Activated T-cell treated with anti-CD3 and anti-CD28 coated beads, Interleukin-2, amount 50 U/mL, for 4 hours (primary cell): Measurements from ENCODE around the gene PUS7. TPM values are rescaled to one million over a fixed set of nuclear protein-coding genes. Genes with fewer than 3 reads are reported as not detected.
"Not testable (repeated sequence)": the region's sequence is repeated elsewhere in the genome, so short reads cannot be mapped to it uniquely, and the experiment has no call there.

ENCODE experiments used
- ATAC-seq, 2 donors: fragments of 200-7000 bp; cut with Tn5 transposase; one replicate each; pipeline ENCODE4 v1.10.0; 2021
- DNase-seq: peaks from one replicate; pipeline ENCODE4 v3.0.0-alpha.2; 2020
- H3K27me3 Mint-ChIP-seq: one replicate; pipeline ENCODE4 v1.8.0; 2021; ENCODE audit warnings: low read depth, mixed read lengths
- H3K36me3 Mint-ChIP-seq: one replicate; pipeline ENCODE4 v1.8.0; 2022; ENCODE audit warnings: mixed read lengths; ENCODE audit not compliant: insufficient read depth
- H3K4me1 Mint-ChIP-seq: one replicate; pipeline ENCODE4 v1.8.0; 2021; ENCODE audit warnings: low read depth, mixed read lengths
- H3K4me3 Mint-ChIP-seq: one replicate; pipeline ENCODE4 v1.8.0; 2021; ENCODE audit warnings: mild to moderate bottlenecking, moderate library complexity, mixed read lengths
- H3K9me3 Mint-ChIP-seq: one replicate; pipeline ENCODE4 v1.8.0; 2021; ENCODE audit warnings: mixed read lengths
- total RNA-seq, 3 donors: library from RNA; stranded (reverse); gene quantifications; one replicate each; pipeline ENCODE4 v1.2.1, GENCODE V29; 2021

PUS7 gene
- total RNA-seq, 3 donors from 2014 or later: 34.4 to 53.9 (median 41.4) TPM

DNA sequence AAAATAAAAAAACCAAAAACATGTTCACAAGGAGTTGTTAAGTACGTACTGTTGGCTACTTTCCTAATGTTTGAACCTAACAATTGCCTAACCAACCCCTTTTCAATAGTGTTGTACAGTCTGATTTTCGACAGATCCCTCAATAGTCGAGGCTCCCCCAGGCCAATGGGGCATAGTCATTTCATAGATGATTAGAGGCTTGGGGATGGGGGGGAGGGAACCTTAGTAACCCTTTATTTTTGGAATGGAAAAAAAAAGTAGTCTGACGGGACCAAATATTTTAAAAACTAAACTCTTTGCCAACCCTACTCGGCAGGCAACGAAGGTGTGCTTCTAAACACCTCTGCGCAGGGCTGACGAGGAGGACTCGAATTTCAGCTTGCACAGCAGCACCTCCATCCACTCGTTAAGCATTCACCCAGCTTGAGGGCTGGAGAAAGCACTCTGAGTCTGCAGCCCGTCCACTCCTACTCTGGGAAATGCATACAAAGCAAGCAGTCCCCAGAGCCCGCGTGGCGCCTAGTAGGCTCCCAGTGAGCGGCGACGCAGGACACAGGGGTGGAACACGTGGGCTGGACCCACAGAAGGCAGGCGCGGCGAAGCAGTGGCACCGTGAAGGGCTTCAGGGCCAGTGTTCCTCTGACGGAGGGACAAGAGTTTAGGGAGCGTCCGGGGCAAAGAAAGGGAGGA, 899 bp downstream of the PUS7 start:
- H3K9me3 Mint-ChIP-seq: no peaks in the 10 kb centered on the region
- H3K27me3 Mint-ChIP-seq: no peaks in the 10 kb centered on the region
- peak overlapping the region; percentile 95 for H3K4me3 Mint-ChIP-seq
- peaks cover 9% of the 10 kb centered on the region for H3K36me3 Mint-ChIP-seq
- DNase-seq (peak; percentile 48), ATAC-seq (peak; percentile 42 to 53)
- H3K4me1 Mint-ChIP-seq: peaks cover 13% of the 10 kb centered on the region

GRCh38 chr7:105520620-105521019, 1.5 kb downstream of the PUS7 start:
- not testable (repeated sequence) for DNase-seq, H3K27me3 Mint-ChIP-seq, ATAC-seq, H3K36me3 Mint-ChIP-seq, H3K9me3 Mint-ChIP-seq
- H3K4me3 Mint-ChIP-seq: peak overlapping the region; percentile 73
- H3K4me1 Mint-ChIP-seq: peaks cover 13% of the 10 kb centered on the region

- ATAC-seq: no peak
These were observed 2.7 kb downstream of the PUS7 start for GRCh38 chr7:105519353-105519752.

DNA sequence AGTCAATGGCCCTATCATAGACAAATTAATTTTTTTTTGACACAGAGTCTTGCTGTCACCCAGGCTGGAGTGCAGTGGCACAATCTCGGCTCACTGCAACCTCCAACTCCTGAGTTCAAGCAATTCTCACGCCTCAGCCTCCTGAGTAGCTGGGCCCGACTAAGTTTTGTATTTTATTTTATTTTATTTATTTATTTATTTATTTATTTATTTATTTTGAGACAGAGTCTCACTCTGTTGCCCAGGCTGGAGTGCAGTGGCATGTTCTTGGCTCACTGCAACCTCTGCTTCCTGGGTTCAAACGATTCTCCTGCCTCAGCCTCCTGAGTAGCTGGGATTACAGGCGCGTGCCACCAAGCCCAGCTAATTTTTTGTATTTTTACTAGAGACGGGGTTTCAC, 6.5 kb downstream of the PUS7 start:
- H3K4me3 Mint-ChIP-seq, H3K9me3 Mint-ChIP-seq, DNase-seq, ATAC-seq, H3K27me3 Mint-ChIP-seq: not testable (repeated sequence)
- Mint-ChIP-seq H3K36me3 (peaks cover 25% of the 10 kb centered on the region), H3K4me1 (peaks cover 25% of the 10 kb centered on the region)

More at GRCh38 chr7:105519353-105519752, 2.7 kb downstream of the PUS7 start:
- Mint-ChIP-seq H3K36me3 (peaks cover 12% of the 10 kb centered on the region), H3K4me1 (peaks cover 20% of the 10 kb centered on the region), H3K4me3 (peak overlapping the region; percentile 45), H3K9me3 (no peaks in the 10 kb centered on the region), H3K27me3 (no peaks in the 10 kb centered on the region)
- no peak for DNase-seq

DNA sequence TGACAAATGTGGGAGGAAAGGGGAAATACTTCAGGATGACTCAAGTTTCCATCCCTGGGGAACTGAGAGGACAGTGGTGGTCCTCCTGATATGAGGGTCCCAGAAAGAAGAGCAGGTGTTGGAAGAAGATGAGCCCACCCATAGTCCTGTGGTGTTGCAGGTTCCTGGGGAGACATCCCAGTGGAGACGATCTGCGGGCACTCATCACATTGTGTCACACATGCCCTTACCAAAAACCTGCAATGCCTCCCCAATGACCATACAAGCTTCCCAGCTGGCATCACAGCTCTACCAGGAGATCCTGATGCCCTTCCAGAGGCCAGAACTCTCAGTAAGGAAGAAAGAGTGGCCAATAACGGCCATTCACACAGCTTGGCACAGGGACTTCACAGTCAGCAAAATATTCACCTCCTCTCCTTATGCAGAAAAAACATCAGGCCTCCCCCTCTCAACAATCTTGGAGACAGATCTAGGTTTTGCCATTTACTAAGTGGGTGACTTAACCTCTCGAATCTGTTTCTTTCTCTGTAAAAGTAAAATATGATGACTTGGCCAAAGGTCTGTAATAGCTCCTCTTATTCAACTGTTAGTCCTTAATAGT, 9.0 kb downstream of the PUS7 start:
- H3K36me3 Mint-ChIP-seq: peaks cover 26% of the 10 kb centered on the region
- no peak for ATAC-seq
- peaks cover 20% of the 10 kb centered on the region for H3K4me1 Mint-ChIP-seq
- DNase-seq: no peak
- no peaks in the 10 kb centered on the region for H3K27me3 Mint-ChIP-seq
- no peaks in the 10 kb centered on the region for H3K9me3 Mint-ChIP-seq
- no peak overlapping the region for H3K4me3 Mint-ChIP-seq

DNA sequence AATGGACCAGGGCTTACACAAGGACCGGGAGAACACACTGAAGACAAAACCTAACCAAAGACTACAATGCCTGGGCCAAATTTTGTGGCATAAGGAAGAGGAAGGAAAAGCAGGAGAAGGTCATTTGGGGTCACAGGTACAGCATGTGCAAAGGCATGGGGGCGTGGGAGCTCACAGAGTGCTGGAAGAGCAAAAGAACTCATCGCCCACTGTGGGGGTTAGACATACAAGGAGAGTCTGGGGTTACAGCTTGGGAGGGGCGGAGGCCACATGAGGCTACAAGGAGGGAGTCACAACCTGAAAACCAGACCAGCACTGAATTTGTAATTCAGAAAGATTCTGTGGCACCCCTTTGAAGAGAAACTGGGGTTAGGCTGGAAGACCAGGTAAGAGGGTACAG, 9.7 kb downstream of the PUS7 start:
- H3K36me3 Mint-ChIP-seq: peaks cover 24% of the 10 kb centered on the region
- no peaks in the 10 kb centered on the region for H3K27me3 Mint-ChIP-seq
- no peaks in the 10 kb centered on the region for H3K9me3 Mint-ChIP-seq
- ATAC-seq (no peak), DNase-seq (no peak)
- H3K4me3 Mint-ChIP-seq: no peak overlapping the region
- peaks cover 20% of the 10 kb centered on the region for H3K4me1 Mint-ChIP-seq

DNA sequence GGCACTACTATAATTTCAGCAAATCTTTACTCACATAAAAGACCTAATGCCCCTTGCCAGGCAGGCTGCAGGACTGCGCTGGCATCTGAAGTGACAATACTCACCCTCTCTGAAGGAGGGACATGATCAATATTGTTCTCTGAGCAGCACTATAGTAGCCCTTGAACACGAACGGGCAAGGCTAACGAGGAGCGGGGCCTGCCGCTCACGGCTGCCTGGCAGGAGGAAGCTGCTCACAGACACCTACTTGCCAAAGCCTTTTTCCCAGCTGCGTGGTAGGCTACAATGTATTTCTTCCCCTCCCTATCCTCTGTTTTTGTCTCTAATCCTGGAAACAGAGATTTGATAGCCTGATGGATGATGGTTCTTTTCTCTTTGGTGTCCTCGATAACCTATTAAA, 19.9 kb downstream of the PUS7 start:
- H3K27me3 Mint-ChIP-seq: no peaks in the 10 kb centered on the region
- no peak overlapping the region for H3K4me3 Mint-ChIP-seq
- peaks cover 52% of the 10 kb centered on the region for H3K36me3 Mint-ChIP-seq
- DNase-seq (no peak), ATAC-seq (no peak)
- H3K4me1 Mint-ChIP-seq: no peaks in the 10 kb centered on the region
- no peaks in the 10 kb centered on the region for H3K9me3 Mint-ChIP-seq

DNA sequence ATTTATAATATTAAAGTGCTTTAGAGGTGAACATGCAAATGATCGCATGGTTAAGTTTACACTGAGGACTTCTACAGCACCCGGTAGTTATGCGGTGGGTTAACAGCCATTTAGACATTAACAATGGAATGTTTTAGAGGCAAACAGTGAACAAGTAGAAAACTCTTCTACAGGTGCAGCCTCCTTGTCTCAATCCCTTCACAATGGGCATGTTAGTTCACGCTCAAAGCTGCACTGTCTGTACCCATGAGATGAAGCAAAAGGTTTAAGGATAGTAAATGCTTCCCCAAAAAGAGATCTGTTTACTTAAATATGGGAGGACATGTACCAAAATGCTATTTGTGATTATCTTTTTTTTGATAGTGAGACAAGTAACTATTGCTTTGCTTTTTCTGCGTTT, 25.1 kb downstream of the PUS7 start:
- Mint-ChIP-seq H3K27me3 (no peaks in the 10 kb centered on the region), H3K4me1 (no peaks in the 10 kb centered on the region), H3K9me3 (no peaks in the 10 kb centered on the region), H3K4me3 (no peak overlapping the region), H3K36me3 (peaks cover 29% of the 10 kb centered on the region)
- no peak for ATAC-seq
- no peak for DNase-seq

DNA sequence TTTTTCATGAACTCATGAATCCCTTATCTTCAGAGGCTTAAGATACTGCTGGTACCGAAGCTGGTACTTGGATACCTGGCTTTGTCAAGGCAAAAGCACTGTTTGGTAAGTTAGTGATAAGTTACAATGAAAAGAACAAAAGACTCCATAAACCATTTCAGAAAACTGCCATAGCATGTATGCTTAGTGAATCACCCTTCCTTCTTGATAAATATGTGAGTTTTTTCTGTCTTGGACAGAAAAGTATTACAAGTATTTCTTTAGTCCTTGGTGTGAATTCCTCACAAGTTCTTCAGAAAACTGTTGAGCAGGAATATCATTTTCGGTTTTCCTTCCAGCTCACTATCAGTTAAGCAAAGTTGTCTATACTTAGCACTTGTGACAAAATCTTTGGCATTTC, 25.6 kb downstream of the PUS7 start:
- no peaks in the 10 kb centered on the region for H3K27me3 Mint-ChIP-seq
- peaks cover 27% of the 10 kb centered on the region for H3K36me3 Mint-ChIP-seq
- no peaks in the 10 kb centered on the region for H3K4me1 Mint-ChIP-seq
- ATAC-seq (no peak), DNase-seq (no peak)
- H3K4me3 Mint-ChIP-seq: no peak overlapping the region
- H3K9me3 Mint-ChIP-seq: no peaks in the 10 kb centered on the region

GRCh38 chr7:105493923-105494315, 28.2 kb downstream of the PUS7 start:
- Mint-ChIP-seq H3K9me3 (no peaks in the 10 kb centered on the region), H3K27me3 (no peaks in the 10 kb centered on the region), H3K4me3 (no peak overlapping the region), H3K4me1 (no peaks in the 10 kb centered on the region), H3K36me3 (peaks cover 13% of the 10 kb centered on the region)
- no peak for DNase-seq
- no peak for ATAC-seq

DNA sequence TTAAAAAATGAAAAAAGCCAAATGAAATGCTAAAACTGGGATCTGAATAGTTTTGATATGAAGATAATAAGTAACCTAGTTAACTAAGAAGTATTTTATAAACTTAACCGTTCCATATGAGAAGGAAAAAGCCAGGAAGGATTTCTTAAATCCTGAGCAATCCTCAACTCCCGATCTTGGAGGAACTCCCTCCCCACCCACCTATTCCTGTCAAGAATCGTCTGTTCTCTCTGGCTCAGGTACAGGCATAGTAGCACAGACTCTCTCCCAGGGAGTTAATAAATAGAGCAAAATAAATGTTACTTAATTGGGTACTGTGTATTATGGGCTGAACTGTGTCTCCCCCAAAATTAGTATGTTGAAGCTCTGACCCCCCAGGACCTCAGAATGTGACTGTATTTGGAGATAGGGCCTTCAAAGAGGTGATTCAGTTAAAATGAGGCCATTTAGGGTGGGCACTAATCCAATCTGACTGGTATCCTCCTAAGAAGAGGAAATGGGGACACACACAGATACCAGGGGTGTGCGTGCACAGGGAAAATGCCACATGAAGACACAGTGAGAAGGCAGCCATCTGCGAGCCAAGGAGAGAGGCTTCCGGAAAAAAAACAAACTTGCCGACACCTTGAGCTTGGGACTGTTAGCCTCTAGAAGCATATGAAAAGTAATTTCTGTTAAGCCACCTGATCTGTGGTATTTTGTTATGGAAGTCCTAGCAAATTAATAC, 28.7 kb downstream of the PUS7 start:
- DNase-seq (no peak), ATAC-seq (no peak)
- no peaks in the 10 kb centered on the region for H3K9me3 Mint-ChIP-seq
- H3K36me3 Mint-ChIP-seq: peaks cover 11% of the 10 kb centered on the region
- H3K4me1 Mint-ChIP-seq: no peaks in the 10 kb centered on the region
- no peaks in the 10 kb centered on the region for H3K27me3 Mint-ChIP-seq
- H3K4me3 Mint-ChIP-seq: no peak overlapping the region

DNA sequence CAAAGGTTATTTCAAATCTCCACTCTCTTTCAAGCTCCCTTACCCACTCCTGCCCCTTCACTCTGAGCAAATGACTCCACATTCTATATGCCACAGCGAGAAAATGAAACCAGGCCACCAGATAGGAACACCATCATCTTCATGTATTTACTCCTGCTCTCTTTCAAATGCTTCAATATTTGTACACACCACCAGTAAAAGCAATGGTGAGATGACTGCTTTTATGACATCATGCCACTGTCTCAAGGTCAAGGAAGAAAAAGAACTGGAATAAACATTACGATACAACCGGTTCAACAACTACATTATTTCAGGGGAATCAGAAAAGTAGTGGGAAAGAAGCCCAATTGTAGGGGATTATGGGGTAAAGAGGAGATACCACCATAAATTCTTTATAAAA, 32.7 kb downstream of the PUS7 start:
- DNase-seq: no peak
- H3K4me3 Mint-ChIP-seq: no peak overlapping the region
- H3K4me1 Mint-ChIP-seq: no peaks in the 10 kb centered on the region
- peaks cover 27% of the 10 kb centered on the region for H3K36me3 Mint-ChIP-seq
- no peak for ATAC-seq
- no peaks in the 10 kb centered on the region for H3K9me3 Mint-ChIP-seq
- no peaks in the 10 kb centered on the region for H3K27me3 Mint-ChIP-seq

DNA sequence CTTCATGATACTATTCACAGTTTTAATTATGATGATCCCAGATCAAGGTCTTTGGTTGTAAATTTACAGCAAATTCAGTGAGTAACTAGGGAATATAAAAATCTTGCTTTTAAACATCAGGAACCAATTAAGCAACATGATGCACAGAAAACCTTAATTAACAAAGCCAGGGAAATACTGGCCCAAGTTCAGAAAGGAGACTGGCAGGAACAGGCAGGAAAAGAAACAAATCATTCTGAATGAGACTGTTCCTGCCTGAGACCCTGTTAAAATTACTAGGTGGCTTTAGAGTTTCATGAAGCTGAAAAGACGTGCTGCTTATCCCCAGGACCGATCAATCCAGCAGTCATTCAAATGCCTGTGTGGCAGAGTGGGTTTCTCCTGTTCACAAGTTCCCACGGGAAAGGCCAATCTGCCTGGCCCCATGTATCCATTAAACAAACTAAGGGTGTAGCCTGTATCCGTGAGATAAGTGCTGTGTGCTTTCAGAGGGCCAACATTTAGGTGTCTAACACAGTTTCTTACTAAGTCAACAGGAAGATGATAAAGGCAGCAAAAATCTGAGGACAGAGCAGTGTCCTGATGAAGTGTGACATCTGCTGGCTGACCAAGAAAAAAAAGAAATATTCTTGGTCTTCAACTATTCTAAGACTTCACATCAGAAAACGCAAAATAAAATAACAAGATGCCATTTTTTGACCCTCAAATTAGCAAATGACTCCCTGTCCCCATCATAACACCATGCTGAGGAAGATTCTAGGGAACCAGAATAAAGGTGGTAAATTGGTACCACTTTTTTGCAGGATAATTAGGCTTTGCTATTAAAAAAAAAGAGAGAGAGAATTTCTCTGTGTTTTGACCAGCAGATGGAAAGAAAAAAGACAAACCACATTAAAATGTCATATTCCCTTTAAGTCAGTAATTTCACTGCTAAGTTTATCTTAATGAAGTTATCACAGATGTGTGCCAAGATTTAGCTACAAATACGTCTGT, 34.2 kb downstream of the PUS7 start:
- H3K9me3 Mint-ChIP-seq: no peaks in the 10 kb centered on the region
- peaks cover 30% of the 10 kb centered on the region for H3K36me3 Mint-ChIP-seq
- no peak for ATAC-seq
- no peak overlapping the region for H3K4me3 Mint-ChIP-seq
- no peak for DNase-seq
- H3K4me1 Mint-ChIP-seq: no peaks in the 10 kb centered on the region
- no peaks in the 10 kb centered on the region for H3K27me3 Mint-ChIP-seq

DNA sequence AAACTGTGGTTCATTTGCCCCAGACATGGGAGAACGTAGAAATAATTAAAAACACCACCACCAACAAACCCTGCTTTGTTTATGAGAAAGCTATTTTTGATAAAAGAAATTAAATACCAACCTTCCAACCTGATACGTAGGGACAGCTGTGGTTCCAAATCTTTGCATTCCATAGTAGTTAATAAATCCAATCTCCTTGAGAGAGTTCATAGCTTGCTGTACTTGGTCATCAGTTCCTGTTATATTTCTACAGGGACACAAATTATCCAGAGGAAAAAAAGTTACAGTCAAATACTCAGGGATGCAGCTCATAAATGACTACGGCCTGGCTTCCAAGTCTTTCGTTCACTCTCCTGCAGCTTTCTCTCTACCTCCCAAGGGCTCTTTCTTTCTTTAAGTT, 41.1 kb downstream of the PUS7 start:
- peaks cover 2% of the 10 kb centered on the region for H3K4me1 Mint-ChIP-seq
- no peak for DNase-seq
- H3K4me3 Mint-ChIP-seq: no peak overlapping the region
- no peaks in the 10 kb centered on the region for H3K27me3 Mint-ChIP-seq
- ATAC-seq: no peak
- H3K36me3 Mint-ChIP-seq: peaks cover 39% of the 10 kb centered on the region
- no peaks in the 10 kb centered on the region for H3K9me3 Mint-ChIP-seq
